Hippocampal formation (tissue), 2 donors: Measurements from ENCODE around the gene ZNF10.

Experiments used
- DNase-seq, 2 donors: peaks; one replicate each; lab custom pipeline; 2025; lab: John Stamatoyannopoulos, UW

Gene ZNF10

GRCh38 chr12:133201888-133202287 lies 71.5 kb downstream of the ZNF10 start:
- DNase-seq = no peak

DNA sequence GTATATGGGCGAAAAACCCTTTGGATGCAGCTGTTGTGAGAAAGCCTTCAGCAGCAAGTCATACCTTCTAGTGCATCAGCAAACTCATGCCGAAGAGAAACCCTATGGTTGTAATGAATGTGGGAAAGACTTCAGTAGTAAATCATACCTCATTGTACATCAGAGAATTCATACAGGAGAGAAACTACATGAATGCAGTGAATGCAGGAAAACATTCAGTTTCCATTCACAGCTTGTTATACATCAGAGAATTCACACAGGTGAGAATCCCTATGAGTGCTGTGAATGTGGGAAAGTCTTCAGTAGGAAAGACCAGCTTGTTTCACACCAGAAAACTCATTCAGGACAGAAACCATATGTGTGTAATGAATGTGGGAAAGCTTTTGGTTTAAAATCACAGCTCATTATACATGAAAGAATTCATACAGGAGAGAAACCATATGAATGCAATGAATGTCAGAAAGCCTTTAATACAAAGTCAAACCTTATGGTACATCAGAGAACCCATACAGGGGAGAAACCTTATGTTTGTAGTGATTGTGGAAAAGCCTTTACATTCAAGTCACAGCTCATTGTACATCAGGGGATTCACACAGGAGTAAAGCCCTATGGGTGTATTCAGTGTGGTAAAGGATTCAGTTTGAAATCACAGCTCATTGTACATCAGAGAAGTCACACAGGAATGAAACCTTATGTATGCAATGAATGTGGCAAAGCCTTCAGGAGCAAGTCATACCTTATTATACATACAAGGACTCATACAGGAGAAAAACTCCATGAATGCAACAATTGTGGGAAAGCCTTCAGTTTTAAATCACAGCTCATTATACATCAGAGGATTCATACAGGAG lies 72.3 kb downstream of the ZNF10 start:
- DNase-seq = no peak

- no peak for DNase-seq
Observed at GRCh38 chr12:133203344-133204263, 73.2 kb downstream of the ZNF10 start.

GRCh38 chr12:133204264-133204603 lies 73.8 kb downstream of the ZNF10 start:
- DNase-seq = no peak

GRCh38 chr12:133206390-133206789 lies 76.0 kb downstream of the ZNF10 start:
- no peak for DNase-seq
